Ureter (tissue), 1 donor: ENCODE data around the gene CFAP97D1. TPM values are rescaled to one million over a fixed set of nuclear protein-coding genes. Genes with fewer than 3 reads are reported as not detected.
A peak's percentile ranks its signal among the peaks of the same experiment; 100 is the strongest.
"Not testable (repeated sequence)": the region's sequence is repeated elsewhere in the genome, so short reads cannot be mapped to it uniquely, and the experiment has no call there.

ENCODE experiments used
- DNase-seq: peaks from one replicate; pipeline ENCODE4 v3.0.0-alpha.2; 2020; ENCODE audit warnings: low spot score
- total RNA-seq: library from RNA; stranded (reverse); gene quantifications from one replicate; pipeline ENCODE4 v1.2.4, GENCODE V29; 2023
- donor health status: DM: yes; HTN: yes; CAD: no.

Gene CFAP97D1
- total RNA-seq, 1 donor from 2014 or later = not detected

GRCh38 chr17:43798024-43798423 is 17.8 kb downstream of the CFAP97D1 start:
- DNase-seq = not testable (repeated sequence)

GRCh38 chr17:43799047-43799446 is 18.8 kb downstream of the CFAP97D1 start:
- no peak for DNase-seq

- DNase-seq = no peak
Measured at GRCh38 chr17:43800736-43801135, 20.5 kb downstream of the CFAP97D1 start.

GRCh38 chr17:43801844-43802243 is 21.6 kb downstream of the CFAP97D1 start:
- DNase-seq = no peak

- no peak for DNase-seq
Measured at GRCh38 chr17:43803758-43804157, 23.5 kb downstream of the CFAP97D1 start.

GRCh38 chr17:43805117-43805516 is 24.9 kb downstream of the CFAP97D1 start:
- DNase-seq = no peak

GRCh38 chr17:43808076-43808475 is 27.8 kb downstream of the CFAP97D1 start:
- no peak for DNase-seq

- DNase-seq = no peak
Measured at GRCh38 chr17:43809121-43809520, 28.9 kb downstream of the CFAP97D1 start.

- DNase-seq = no peak
Measured at GRCh38 chr17:43810226-43810715, 30.0 kb downstream of the CFAP97D1 start.

GRCh38 chr17:43810823-43811222 is 30.6 kb downstream of the CFAP97D1 start:
- no peak for DNase-seq

GRCh38 chr17:43812396-43813265 is 32.4 kb downstream of the CFAP97D1 start:
- no peak for DNase-seq

- DNase-seq = no peak
Measured at GRCh38 chr17:43813386-43813785, 33.2 kb downstream of the CFAP97D1 start.

GRCh38 chr17:43814026-43814425 is 33.8 kb downstream of the CFAP97D1 start:
- no peak for DNase-seq

- no peak for DNase-seq
Measured at GRCh38 chr17:43814714-43815113, 34.5 kb downstream of the CFAP97D1 start.

GRCh38 chr17:43816336-43817320 is 36.4 kb downstream of the CFAP97D1 start:
- no peak for DNase-seq

GRCh38 chr17:43817826-43818225 is 37.6 kb downstream of the CFAP97D1 start:
- DNase-seq = no peak

GRCh38 chr17:43818966-43819365 is 38.7 kb downstream of the CFAP97D1 start:
- no peak for DNase-seq

- no peak for DNase-seq
Measured at GRCh38 chr17:43820759-43821158, 40.5 kb downstream of the CFAP97D1 start.

GRCh38 chr17:43822570-43823190 is 42.4 kb downstream of the CFAP97D1 start:
- no peak for DNase-seq

- DNase-seq = peak; percentile 72
Measured at GRCh38 chr17:43823350-43824084, 43.3 kb downstream of the CFAP97D1 start.

- DNase-seq = no peak
Measured at GRCh38 chr17:43825567-43825966, 45.3 kb downstream of the CFAP97D1 start.
